ENCODE results near the gene KCNA3.

KCNA3 gene

DNA sequence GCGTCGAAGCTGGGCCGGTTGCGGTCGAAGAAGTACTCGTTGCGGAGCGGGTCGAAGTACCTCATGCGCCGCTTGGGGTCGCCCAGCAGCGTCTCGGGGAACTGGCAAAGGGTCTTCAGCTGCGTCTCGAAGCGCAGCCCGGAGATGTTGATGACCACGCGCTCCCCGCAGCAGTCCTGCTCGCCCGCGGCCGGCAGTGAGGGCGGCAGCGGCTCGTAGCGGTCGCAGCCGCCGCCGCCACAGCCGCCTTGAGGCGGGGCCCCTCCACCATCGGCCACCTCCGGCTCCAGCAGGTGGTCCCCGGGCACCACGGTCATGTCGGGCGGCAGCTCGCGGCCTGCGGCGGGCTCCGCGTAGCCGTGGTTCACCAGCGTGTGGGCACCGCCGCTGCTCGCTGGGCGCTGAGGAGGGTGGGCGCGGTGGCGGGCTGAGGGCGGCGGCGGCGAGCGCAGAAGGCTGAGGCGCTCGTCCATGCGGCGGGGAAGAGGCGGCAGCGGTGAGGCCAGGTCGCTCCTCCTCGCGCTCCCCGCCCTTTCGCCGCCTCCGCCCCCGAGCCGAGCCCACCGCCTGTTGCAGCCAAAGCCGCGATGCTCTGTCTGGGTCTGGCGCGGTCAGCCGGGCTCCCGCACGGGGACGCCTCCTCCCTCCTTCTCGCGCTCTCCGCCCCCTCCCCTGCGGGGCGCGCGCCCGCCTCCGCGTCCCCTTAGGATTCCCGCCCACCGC is at the start of gene KCNA3:
Gene KCNA3 (minus strand): TSS at position 604 of the 723 bp plus-strand sequence. CDS start 131 bp downstream, at position 473.
- peak in 4 of 14 donors; percentile 33 to 72 (median 34) for DNase-seq

DNA sequence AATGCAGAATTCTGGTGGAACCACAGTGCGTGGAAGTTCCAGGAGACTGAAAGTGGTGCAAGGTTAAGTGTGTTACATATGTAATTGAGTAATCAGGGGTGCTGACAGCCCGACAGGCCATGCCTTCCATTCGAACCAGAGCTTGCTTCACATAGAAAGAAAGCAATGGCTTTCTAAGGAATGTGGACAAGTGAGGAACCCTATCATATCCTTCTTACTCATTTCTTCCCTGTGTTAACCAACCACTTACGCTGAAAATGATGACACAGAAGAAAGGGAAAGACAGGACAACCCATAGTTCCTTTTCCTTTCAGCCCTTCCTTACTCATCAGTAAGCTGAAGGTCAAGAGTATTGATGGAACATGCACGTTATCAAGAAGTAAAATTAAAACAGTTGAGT is 48.1 kb upstream of the KCNA3 start:
- no peak for DNase-seq

DNA sequence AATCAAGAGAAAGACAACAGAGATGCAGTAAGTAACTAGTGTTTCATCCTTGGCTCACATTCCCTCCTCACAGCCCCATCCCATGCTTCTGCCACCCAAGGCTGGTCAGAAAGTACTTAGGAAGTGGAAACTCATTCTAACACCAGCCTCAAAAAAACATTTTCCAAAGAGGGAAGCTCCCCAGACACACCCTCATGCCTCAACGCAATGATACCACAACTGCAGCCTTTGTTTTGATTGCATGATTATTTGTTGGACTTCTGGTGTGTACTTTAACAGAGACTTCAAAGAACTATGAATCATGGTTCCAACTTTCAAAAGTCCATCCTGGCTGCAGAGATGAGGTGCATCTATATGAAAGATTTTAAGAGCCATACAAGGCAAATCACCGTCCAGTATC is 45.2 kb upstream of the KCNA3 start:
- DNase-seq = no peak

DNA sequence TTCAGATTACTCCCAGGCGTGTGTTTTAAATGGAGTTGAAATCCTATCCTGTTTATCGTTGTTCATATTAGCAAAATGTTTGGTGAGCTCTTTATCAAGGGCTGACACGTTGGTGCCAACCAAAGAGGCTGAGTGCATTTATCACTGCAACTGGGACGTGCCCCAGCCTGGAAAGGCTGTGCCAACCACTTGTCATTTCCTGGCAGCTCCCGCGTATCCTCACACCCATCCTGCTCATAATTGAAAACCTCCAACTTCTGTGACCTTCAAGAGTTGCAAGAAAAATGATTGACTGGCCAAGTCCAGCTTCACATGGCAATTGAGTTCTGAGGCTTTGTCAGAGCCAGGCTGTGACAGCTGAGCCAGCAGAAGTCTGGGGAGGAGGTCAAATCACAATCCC is 43.7 kb upstream of the KCNA3 start:
- no peak for DNase-seq

DNA sequence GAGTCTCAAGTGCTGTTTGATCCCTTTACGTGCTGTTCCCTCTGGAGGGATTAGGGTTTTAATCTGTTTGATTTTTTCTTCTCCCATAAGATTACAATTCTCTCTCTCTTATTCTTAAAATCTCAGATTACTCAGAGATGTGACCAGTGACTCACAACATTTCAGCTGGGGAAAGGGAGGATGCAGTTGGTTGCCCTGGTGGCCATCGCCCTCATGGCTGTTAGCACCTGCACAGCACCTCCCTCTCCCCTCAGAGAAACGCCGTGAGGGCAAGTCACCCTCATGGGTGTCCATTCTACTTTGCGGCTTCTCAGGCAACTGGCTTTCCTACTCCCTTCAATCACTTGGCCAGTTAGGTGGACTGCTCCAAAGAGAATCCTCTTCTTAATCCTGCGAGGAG is 42.4 kb upstream of the KCNA3 start:
- no peak for DNase-seq

DNA sequence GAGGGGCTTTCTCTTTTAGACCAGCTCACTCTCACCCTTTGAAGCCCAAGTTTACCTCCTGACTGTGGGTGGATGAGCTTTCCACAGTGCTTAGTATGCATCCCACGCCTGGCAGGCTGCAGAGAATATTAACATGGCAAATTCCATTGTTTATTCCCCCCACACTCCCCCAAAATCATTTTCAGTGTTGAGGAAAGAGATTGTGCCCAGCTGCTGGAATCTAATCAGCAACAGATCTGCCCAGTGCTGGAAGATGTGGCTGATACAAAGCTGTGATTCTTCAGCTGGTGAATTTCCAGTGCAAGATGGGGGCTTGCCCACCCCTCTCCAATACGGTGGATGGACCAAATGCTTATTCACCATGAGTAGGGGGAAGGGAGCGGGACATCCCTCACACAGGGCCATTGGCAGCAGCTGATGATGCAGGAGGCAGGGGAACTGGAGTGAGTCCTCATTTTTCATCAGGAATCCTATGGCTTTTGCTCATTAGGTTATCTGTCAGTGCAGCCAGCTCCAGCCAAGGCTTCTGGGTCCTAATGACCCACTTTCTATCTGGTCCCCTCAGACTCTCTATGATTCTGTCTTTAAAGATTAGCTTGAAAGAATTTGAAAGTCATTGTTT is 39.7 kb upstream of the KCNA3 start:
- peak in 8 of 14 donors; percentile 1 to 55 (median 18) for DNase-seq

DNA sequence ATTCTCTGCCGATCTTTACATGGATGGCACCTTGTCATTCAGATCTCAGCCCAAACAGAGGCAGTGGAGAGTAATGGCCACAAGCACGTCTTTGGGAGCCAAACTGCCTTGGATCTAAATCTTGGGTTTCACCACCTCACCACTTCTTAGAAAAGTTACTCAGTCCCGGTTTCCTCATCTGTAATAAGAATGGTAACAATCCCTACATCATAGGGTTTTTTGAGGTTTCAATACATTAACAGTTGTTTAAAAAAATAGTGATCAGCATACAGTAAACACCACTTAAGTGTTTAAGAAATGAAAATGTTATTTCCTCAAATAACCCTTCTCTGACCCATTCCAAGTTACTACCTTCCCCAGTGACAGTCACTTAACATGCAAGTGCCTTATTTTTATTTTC is 38.5 kb upstream of the KCNA3 start:
- no peak for DNase-seq

DNA sequence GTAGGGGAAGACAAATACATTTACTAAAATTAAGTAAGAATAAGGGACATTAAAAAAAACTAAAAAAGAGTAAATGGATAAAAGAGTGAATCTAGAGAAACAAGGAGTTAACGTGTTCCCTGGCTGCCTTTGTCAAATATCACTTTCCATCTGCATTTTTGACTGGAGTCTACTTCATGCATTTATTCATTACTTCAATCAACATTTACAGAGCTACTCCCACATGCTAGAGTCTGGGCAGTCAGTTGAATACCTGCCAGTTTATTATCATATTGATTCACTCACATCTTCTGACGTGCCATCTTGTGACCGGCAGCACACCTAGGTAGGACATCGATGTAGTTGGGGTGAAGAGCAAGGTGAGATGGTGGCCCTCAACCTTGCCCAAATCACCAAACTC is 35.6 kb upstream of the KCNA3 start:
- DNase-seq = no peak

DNA sequence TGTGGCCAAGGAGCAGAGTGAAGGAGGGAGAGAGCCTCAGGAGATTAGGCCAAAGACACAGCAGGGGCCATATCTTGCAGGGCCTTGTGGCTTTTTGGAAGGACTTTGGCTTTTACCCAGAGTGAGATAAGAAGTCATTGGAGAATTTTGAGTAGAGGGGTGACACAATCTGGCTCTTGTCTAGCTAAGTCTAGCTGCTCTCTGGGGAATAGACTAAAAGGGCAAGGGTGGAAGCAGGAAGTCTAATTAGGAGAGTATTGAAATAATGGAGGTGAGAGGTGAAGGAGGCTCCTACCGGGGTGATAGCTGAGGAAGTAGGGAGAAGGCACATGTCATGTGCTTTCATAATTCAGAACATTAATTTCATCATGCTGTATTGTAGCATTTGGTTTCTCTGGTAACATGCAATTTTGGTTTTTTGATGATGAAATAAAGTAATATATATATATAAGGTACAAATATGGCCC is 34.3 kb upstream of the KCNA3 start:
- DNase-seq = no peak

DNA sequence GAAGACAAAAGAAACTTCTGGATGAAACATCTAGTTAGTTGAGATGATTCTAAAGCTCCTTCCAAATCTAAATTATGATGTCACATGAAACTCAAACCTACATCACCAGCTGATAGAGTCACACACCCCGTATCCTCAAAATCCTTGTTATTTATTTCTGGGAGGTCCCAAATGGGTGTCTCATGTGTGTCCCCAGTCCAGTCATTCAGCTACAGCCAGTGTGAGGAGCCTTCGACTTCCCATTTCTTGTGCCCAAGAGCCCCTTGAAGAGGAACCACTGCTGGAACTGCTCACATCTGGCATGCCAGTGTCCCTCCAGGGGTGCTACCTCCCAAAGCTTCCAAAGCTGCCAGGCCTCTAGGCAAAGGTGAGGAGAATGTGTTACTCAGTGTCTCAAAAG is 32.5 kb upstream of the KCNA3 start:
- no peak for DNase-seq

DNA sequence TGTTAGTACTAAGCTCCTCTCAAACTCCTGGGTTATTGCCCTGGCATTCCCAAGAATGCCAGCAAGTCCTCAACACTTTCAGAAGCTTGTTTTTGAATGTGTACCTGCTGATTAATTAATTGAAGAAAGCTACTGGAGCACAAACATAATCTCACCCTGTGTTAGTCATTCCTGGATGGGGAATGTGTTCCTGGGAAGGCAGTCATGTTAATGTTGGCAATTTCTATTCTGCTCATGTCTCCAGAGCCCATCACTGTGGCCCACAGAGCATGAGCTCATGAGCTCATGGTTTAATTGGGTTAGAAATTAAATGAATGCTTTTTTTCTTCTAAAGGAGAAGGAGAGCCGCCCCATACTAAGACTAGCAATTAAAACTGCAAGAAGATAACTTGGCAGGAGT is 31.9 kb upstream of the KCNA3 start:
- DNase-seq = peak in 1 of 14 donors; percentile 17

DNA sequence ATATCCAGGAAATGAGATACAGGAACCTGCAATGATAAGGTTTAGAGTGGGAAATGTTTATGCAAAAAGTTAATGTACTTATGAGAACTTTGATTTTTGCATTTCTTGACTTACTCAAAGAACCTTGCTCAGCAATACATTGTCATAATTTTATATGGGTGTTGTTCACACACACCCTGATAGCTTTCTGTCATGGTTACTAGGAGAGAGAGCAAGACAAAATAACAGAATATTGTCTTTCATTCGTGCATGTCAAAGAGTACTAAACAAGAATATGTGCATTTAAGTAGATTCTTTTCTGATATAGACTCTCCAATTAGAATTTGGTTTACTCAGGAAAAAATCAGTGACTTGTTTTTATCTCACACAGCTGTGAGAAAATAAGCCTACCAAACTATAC is 27.5 kb upstream of the KCNA3 start:
- no peak for DNase-seq

DNA sequence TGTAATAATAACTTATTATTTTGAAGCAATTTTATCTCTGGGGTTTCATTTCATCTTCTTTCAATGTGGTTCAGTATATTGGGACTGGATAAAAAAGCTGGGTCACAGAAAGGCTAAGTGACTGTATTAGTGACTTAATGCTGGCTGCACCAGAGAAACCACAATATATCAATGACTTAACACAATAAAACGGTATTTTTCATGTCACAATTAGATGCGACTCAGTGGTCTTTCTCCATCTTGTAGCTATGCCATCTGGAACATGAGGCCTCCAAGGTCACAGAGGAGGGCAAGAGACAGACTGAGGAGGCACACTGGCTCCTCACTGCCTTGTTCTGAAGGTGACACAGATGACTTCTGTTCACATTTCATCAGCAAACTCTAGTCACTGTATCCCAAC is 26.0 kb upstream of the KCNA3 start:
- no peak for DNase-seq

DNA sequence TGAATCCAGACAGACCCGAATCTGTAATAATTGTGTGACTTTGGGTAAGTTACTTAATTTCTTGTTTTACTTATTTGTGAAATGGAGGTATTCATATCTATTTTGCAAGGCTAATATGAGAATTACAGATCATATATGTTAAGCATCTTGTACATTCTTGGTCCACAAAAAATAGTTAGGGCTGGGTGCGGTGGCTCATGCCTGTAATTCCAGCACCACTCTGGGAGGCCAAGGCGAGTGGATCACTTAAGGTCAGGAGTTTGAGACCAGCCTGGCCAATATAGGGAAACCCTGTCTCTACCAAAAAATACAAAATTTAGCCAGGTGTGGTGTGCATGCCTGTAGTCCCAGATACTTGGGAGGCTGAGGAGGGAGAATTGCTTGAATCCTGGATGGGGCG is 22.9 kb upstream of the KCNA3 start:
- no peak for DNase-seq

DNA sequence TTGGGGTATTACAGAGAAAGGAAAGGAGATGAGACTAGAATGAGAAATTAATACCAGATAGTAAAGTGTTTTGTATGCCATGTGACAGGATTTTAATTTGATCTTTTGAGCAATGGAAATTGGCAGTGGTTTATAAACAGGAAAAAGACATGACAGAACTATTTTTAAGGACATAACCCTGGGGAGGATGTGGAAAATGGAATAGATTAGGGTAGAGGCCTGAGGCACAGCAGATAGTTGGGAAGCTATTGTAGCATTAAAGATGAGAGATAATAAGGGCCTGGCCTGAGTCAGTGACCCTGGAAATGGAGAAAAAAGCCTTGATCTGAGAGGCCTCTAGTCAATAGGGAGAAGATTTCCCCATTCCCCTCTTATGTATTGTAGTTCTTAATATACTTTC is 22.1 kb upstream of the KCNA3 start:
- no peak for DNase-seq

DNA sequence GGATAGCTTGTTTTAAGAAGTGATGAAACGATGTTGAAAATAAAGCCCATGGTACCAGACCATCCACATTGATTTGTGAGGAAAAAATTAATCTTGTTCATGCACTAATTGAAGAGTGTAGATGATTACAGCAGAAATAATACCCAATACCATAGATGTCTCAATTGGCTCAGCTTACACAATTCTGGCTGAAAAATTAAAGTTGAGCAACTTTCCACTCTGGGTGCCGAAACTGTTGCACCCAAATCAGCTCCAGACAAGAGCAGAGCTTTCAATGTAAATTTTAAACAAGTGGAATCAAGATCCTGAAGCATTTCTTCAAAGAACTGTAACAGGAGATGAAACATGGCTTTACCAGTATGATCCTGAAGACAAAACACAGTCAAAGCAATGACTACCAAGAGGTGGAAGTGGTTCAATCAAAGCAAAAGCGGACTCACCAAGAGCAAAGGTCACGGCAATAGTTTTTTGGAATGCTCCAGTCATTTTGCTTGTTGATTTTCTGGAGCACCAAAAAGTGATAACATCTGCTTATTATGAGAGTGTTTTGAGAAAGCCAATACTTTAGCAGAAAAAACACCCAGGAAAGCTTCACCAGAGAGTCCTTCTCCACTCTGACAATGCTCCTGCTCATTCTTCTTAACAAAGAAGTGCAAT is 16.1 kb upstream of the KCNA3 start:
- DNase-seq = no peak

DNA sequence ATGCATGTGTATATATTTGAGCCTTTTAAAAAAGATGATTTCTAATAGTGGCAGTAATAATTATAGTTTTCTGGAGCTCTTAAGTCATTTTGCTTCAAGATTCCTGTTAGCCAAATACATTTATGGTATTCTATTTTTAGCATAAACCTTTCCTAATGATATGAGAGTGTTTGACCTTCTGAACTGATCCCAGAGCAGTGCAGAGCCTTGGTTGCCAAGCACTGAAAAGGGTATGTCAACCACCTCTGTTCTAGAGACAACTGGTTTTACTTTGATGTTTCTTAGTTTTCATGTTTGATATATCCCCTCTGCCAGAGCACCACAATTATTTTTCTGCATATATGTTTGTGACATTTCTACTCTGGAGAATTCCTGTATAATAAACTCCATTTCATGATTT is 15.1 kb upstream of the KCNA3 start:
- no peak for DNase-seq

DNA sequence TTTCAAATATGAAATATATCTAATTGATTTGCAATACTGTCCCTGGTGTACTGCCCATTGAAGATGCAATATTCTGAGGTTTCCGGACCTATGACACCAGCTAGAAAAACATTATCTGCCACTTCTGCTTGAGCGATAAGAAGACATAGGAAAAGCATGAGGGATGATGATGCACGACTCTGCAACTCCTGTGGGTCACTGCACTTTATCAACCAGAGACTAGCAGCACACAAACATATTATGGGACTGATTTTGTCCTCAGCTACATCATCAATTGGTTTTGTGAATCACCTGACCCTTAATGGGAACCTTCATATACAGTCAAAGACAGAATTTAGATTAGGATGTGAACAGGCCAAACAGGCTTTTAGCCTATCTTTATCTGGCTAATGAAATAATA is 13.8 kb upstream of the KCNA3 start:
- no peak for DNase-seq

DNA sequence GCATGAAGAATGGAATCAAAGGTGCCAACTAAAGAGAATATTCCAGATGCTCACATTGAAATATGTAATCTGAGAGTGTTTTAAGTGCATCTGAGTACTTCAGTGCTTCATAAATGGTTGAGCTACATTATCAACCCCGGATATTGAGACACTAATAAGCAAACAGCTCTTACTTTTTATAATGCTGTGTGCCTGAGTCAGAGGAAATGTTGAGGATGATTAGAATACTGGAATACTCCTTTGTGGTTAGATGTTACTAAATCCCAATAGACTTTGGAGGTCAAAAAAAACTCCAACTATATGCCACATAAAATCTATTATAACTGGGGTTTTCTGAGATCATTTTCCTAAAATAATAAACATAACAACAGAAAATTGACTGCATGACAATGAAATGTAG is 12.5 kb upstream of the KCNA3 start:
- no peak for DNase-seq

DNA sequence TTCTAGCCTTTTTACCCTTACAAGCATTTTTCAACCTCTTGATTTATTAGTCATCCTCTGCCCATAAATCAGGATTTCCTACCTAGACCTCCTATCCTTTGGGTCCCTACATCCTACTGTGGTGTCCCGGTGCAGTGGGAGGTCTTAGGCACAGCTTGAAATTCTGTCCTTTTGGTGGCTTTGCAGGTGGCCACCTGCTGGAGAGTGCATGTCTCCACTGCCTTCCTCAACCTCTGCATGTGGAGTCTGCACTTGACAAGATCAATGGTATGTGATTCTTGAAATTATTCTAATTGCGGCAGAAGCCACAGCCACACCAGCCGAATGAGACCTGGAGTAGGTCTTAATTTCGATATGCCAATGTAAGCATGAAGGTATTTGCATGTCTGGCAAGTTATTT is 11.4 kb upstream of the KCNA3 start:
- no peak for DNase-seq

DNA sequence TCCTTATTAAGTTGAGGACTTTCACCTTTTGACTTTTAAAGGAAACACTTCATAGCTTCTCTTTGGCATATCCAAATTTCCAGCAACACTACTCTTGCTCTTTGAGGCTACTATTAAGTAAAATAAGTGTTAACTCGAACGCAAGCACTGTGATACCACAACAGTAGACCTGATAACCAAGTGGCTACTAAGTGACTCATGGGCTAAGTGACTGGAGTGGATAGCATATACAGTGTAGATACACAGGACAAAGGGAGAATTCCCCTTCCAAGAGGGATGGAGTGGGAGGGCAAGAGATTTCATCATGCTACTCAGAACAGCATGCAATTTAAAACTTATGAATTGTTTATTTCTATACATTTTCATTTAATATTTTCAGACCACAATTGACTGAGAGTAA is 9.8 kb upstream of the KCNA3 start:
- no peak for DNase-seq

DNA sequence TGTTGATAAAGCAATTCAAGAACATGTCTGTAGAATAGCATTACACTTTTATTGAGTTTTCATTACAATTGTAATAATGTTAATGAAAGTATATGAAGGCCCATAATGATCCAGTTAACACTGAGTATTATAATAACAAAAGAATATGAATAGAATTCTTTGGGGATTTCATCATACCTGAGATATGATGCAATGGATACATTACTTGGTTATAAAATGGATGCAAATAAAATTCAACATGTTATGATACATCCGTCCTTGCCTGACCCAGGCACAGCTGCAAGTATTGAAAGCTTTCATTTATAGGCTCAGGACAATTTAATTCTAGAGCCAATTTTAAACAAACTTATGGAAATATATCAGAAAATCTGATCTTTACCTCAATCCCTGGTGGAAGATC is 8.2 kb upstream of the KCNA3 start:
- no peak for DNase-seq

DNA sequence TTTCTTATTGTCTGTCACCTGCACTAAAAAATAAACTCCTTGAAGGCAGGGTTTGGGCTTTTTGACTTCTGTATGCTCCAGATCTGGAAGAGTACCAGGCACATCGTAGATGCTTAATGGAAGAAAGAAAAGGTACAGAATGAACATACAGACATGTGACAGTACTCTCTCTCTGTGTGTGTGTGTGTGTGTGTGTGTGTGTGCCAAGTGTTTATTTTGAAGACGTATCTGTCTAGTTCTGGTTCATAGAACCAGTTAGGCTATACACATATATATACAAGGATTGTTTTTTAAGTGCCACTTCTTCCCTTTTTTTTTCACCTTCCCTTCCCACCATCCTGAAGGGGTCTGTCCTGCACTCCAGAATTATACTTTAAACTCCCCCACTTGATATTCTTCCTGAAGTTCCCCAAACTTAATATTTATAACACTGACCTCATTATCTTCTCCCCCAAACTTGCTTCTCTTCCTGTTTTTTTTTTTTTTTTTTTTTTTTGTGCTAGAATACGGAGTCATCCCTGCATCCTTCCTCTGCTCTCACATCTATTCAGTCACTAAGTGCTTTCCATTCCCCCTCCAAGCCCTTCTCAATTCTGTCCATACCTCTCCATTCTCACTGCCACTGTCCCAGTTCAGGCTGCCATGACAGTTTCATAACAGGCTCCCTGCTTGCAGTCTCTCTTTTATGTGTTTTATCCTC is 5.4 kb upstream of the KCNA3 start:
- no peak for DNase-seq

Data from C1 segment of cervical spinal cord (tissue), 14 donors.